Esophagus muscularis mucosa (tissue), 2 donors: ENCODE data around the gene MAP3K14.
A peak's percentile ranks its signal among the peaks of the same experiment; 100 is the strongest.

Experiments used
- POLR2A ChIP-seq: fragments of 450-650 bp; IDR thresholded peaks from one replicate; pipeline ENCODE4 v1.6.1; 2017; ENCODE audit warnings: antibody characterized with exemption, moderate library complexity, mild to moderate bottlenecking, low read depth
- POLR2AphosphoS5 ChIP-seq, 2 donors: sonication (generic); formaldehyde crosslinking; IDR thresholded peaks; one replicate each; pipeline ENCODE4 v1.6.1; 2017; ENCODE audit warnings: antibody characterized with exemption in 2 of 2

DNA sequence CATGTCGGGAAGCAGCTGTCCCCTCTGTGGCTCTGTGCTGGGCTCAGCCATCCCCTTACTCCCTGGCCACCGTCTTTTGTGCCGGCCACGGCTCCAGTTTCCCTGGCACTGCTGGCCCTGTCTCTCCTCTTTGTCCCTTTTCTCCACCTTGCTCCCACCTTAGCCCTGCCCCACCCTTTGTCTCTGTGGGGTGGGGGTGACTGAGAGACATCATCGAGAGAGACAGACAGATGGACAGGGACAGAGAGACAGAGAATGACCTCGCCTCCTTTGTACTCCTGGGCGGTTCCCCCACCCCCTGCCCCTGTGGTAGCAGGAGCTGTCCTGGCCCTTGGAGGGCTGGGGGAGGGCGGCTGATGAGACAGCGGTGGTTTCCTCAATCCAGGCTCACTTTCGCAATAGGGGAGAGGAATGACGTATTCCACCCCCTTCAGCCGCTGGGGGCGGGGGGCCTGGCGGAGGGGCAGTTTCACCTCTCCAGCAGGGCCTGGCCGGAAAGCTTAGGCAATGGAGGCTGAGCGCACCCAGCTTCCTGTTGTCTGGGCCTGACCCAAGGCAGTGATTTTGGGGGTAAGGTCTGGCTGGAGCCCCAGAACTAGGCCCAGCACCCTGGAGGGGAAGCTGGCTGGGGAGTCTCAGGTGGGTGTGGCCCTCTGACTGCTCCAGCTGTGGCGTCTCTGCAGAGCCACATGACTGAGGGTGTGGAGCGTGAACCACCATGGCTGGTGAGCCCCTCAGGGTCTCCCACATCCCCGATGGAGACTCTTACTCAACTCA, 87.9 kb downstream of the MAP3K14 start:
- no peak for TF ChIP-seq POLR2A
- TF ChIP-seq POLR2AphosphoS5 (IDR thresholded peaks at IDR 0.05) = peak; percentile 64 to 67
